ENCODE results near the gene ACTN1.

Gene ACTN1

DNA sequence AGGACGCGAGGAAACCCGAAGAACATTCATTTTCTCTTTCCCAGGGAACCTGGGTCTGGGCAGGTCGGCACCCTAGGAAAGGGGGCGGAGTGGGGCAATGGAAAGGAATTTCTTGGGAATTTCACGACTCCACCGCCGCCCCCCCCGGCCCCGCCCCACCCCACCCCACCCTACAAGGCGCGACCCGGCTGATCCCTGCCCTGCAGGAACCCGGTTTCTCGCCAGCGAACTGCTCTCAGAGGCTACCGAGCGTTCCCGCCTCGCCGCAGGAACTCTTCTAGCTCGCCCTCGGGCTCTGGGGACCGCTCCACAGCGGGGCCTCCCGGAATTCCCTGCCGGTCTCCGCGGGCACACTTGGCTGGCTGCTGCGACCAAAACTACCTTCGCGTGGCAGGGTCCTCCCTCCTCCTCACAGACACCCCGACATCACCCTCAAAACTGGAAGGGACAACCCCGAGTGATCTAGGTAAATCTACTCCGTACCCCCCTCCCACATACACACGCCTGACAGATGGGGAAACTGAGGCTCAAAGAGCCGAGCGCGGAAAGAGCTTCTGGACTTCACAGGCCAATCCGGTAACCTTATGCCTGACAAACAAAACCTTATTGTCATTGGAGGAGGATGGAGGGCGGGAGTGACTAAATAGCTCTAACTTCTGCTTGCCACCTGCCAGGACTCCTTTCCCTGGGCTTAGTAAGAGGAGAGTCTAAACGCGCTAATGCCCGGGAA, 785 bp upstream of the ACTN1 start:
- ChIA-PET POLR2A (interaction anchor here (0.7 to 1.9 kb wide), 9 partner anchors 16 to 69 kb away, joined by 3 to 16 read pairs (median 3); no protein-coding TSS in a partner anchor), CTCF (interaction anchor here (0.6 kb wide), 2 partner anchors 12 to 62 kb away, joined by 3 to 4 read pairs; no protein-coding TSS in a partner anchor)
- Histone ChIP-seq H3K9me3 (ENCODE audit: control insufficient read depth, insufficient read depth, low read depth, low read length) (no peaks in the 10 kb centered on the region), H3K4me1 (ENCODE audit: control insufficient read depth, insufficient read depth, low read length) (peaks cover 10% of the 10 kb centered on the region), H3K36me3 (ENCODE audit: control insufficient read depth in 2 of 2, insufficient read depth in 1 of 2, low read length in 2 of 2) (peaks cover 0 to 8% of the 10 kb centered on the region in 2 experiments; a peak in 1 of 3 replicates), H3K4me3 (ENCODE audit: low read depth, low read length) (peak overlapping the region; percentile 96), H3K27ac (ENCODE audit: extremely low read depth, low read depth, low read length) (no peak overlapping the region; the same call in 1 of the 2 replicates)
- peak; percentile 44; the same call in 1 of the 2 replicates for TF ChIP-seq ZNF423 (tag by site-specific recombination; IDR thresholded peaks at IDR 0.05)
- TF ChIP-seq, protein P1, sequence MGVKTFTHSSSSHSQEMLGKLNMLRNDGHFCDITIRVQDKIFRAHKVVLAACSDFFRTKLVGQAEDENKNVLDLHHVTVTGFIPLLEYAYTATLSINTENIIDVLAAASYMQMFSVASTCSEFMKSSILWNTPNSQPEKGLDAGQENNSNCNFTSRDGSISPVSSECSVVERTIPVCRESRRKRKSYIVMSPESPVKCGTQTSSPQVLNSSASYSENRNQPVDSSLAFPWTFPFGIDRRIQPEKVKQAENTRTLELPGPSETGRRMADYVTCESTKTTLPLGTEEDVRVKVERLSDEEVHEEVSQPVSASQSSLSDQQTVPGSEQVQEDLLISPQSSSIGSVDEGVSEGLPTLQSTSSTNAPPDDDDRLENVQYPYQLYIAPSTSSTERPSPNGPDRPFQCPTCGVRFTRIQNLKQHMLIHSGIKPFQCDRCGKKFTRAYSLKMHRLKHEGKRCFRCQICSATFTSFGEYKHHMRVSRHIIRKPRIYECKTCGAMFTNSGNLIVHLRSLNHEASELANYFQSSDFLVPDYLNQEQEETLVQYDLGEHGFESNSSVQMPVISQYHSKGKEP (tag by site-specific recombination; IDR thresholded peaks at IDR 0.05): no peak
- no peak for TF ChIP-seq ZNF324 (tag by site-specific recombination; IDR thresholded peaks at IDR 0.05)
- no peak for TF ChIP-seq ZNF747 (tag by site-specific recombination; IDR thresholded peaks at IDR 0.05)
- no peak for TF ChIP-seq ZNF626 (tag by site-specific recombination; IDR thresholded peaks at IDR 0.05)
- peak; percentile 91 for TF ChIP-seq ZNF335 (tag by site-specific recombination; conservative IDR thresholded peaks at IDR 0.05)
- TF ChIP-seq, protein P2, sequence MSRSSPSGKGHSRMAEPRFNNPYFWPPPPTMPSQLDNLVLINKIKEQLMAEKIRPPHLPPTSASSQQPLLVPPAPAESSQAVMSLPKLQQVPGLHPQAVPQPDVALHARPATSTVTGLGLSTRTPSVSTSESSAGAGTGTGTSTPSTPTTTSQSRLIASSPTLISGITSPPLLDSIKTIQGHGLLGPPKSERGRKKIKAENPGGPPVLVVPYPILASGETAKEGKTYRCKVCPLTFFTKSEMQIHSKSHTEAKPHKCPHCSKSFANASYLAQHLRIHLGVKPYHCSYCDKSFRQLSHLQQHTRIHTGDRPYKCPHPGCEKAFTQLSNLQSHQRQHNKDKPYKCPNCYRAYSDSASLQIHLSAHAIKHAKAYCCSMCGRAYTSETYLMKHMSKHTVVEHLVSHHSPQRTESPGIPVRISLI (tag by site-specific recombination; IDR thresholded peaks at IDR 0.05): no peak
- TF ChIP-seq, protein P3, sequence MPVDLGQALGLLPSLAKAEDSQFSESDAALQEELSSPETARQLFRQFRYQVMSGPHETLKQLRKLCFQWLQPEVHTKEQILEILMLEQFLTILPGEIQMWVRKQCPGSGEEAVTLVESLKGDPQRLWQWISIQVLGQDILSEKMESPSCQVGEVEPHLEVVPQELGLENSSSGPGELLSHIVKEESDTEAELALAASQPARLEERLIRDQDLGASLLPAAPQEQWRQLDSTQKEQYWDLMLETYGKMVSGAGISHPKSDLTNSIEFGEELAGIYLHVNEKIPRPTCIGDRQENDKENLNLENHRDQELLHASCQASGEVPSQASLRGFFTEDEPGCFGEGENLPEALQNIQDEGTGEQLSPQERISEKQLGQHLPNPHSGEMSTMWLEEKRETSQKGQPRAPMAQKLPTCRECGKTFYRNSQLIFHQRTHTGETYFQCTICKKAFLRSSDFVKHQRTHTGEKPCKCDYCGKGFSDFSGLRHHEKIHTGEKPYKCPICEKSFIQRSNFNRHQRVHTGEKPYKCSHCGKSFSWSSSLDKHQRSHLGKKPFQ (tag by site-specific recombination; IDR thresholded peaks at IDR 0.05): no peak
- TF ChIP-seq ZNF24 (tag by site-specific recombination; IDR thresholded peaks at IDR 0.05): 0 out of 2 replicates have a peak, but pooled peaks have one; percentile 3
- TF ChIP-seq ZIC2 (tag by site-specific recombination; IDR thresholded peaks at IDR 0.05): peak; percentile 94
- TF ChIP-seq ZNF132 (tag by site-specific recombination; IDR thresholded peaks at IDR 0.05; ENCODE audit: borderline replicate concordance): no peak
- TF ChIP-seq ZNF777 (tag by site-specific recombination; IDR thresholded peaks at IDR 0.05; ENCODE audit: borderline replicate concordance): no peak
- no peak for TF ChIP-seq ZNF571 (tag by site-specific recombination; IDR thresholded peaks at IDR 0.05)
- no peak for TF ChIP-seq ZNF792 (tag by site-specific recombination; IDR thresholded peaks at IDR 0.05)
- 0 out of 2 replicates have a peak, but pooled peaks have one; percentile 5 for TF ChIP-seq ZBTB20 (tag by site-specific recombination; IDR thresholded peaks at IDR 0.05)
- TF ChIP-seq ZBTB21 (tag by site-specific recombination; IDR thresholded peaks at IDR 0.05): no peak
- TF ChIP-seq ZNF654 (tag by site-specific recombination; IDR thresholded peaks at IDR 0.05; ENCODE audit: low read depth): no peak
- TF ChIP-seq ZSCAN30 (tag by site-specific recombination; IDR thresholded peaks at IDR 0.05): no peak
- no peak for TF ChIP-seq ZNF600 (tag by site-specific recombination; IDR thresholded peaks at IDR 0.05)
- TF ChIP-seq SP2 (tag by site-specific recombination; IDR thresholded peaks at IDR 0.05): peak; percentile 28; the same call in 1 of the 2 replicates
- TF ChIP-seq, protein P4, sequence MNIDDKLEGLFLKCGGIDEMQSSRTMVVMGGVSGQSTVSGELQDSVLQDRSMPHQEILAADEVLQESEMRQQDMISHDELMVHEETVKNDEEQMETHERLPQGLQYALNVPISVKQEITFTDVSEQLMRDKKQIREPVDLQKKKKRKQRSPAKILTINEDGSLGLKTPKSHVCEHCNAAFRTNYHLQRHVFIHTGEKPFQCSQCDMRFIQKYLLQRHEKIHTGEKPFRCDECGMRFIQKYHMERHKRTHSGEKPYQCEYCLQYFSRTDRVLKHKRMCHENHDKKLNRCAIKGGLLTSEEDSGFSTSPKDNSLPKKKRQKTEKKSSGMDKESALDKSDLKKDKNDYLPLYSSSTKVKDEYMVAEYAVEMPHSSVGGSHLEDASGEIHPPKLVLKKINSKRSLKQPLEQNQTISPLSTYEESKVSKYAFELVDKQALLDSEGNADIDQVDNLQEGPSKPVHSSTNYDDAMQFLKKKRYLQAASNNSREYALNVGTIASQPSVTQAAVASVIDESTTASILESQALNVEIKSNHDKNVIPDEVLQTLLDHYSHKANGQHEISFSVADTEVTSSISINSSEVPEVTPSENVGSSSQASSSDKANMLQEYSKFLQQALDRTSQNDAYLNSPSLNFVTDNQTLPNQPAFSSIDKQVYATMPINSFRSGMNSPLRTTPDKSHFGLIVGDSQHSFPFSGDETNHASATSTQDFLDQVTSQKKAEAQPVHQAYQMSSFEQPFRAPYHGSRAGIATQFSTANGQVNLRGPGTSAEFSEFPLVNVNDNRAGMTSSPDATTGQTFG (tag by site-specific recombination; IDR thresholded peaks at IDR 0.05; ENCODE audit: borderline replicate concordance): no peak
- no peak for TF ChIP-seq ZNF274 (IDR thresholded peaks at IDR 0.05; ENCODE audit: low read length)
- no peak for TF ChIP-seq ZNF274 (tag by site-specific recombination; IDR thresholded peaks at IDR 0.05; ENCODE audit: borderline replicate concordance)
- no peak for TF ChIP-seq ZNF707 (tag by site-specific recombination; IDR thresholded peaks at IDR 0.05)
- TF ChIP-seq ZNF660 (tag by site-specific recombination; IDR thresholded peaks at IDR 0.05): no peak
- TF ChIP-seq MZF1 (tag by site-specific recombination; IDR thresholded peaks at IDR 0.05; ENCODE audit: borderline replicate concordance): no peak
- TF ChIP-seq ZNF121 (tag by site-specific recombination; IDR thresholded peaks at IDR 0.05): no peak
- TF ChIP-seq ZNF776 (tag by site-specific recombination; IDR thresholded peaks at IDR 0.05; ENCODE audit: borderline replicate concordance): no peak
